Stimulated activated naive CD8-positive, alpha-beta T cell treated with anti-CD3 and anti-CD28 coated beads, Interleukin-15, amount 100 ng/mL, for 72 hours (primary cell): ENCODE measurements around the gene GJD4.

ENCODE experiments used
- ATAC-seq: fragments of 150-1000 bp; cut with Tn5 transposase; 2 replicates; pipeline ENCODE4 v1.10.0; 2021; ENCODE audit warnings: mild to moderate bottlenecking, moderate library complexity
- DNase-seq, 2 donors: peaks; one replicate each; pipeline ENCODE4 v3.0.0; 2021 to 2022
- H3K27ac Mint-ChIP-seq, 2 donors: one replicate each; pipeline ENCODE4 v1.8.0; 2022; ENCODE audit warnings: mild to moderate bottlenecking in 2 of 2, mixed read lengths in 2 of 2, moderate library complexity in 2 of 2
- H3K27me3 Mint-ChIP-seq: one replicate; pipeline ENCODE4 v1.8.0; 2022; ENCODE audit warnings: mixed read lengths
- H3K4me1 Mint-ChIP-seq: one replicate; pipeline ENCODE4 v1.8.0; 2022; ENCODE audit warnings: mild to moderate bottlenecking, mixed read lengths
- H3K4me3 Mint-ChIP-seq, 2 donors: one replicate each; pipeline ENCODE4 v1.8.0; 2022; ENCODE audit warnings: mild to moderate bottlenecking in 2 of 2, mixed read lengths in 2 of 2, moderate library complexity in 1 of 2
- H3K9me3 Mint-ChIP-seq, 2 donors: one replicate each; pipeline ENCODE4 v1.8.0; 2022; ENCODE audit warnings: mixed read lengths in 2 of 2

Gene GJD4

GRCh38 chr10:35605191-35605590, at the start of gene GJD4:
Gene GJD4 (plus strand): TSS chr10:35605341. CDS start chr10:35605568, 227 bp downstream.
- Mint-ChIP-seq H3K9me3 (peaks cover 0 to 8% of the 10 kb centered on the region in 2 donors), H3K27ac (no peak within 1 kb of the TSS), H3K27me3 (peaks cover 63% of the 10 kb centered on the region), H3K4me1 (peaks cover 9% of the 10 kb centered on the region), H3K4me3 (no peak within 1 kb of the TSS)
- no peak for ATAC-seq
- no peak for DNase-seq

GRCh38 chr10:35555962-35556930, 48.9 kb upstream of the GJD4 start:
- Mint-ChIP-seq H3K9me3 (no peaks in the 10 kb centered on the region), H3K4me3 (no peak overlapping the region), H3K27ac (peak overlapping the region in 1 of 2 donors; percentile 71), H3K27me3 (no peaks in the 10 kb centered on the region), H3K4me1 (no peaks in the 10 kb centered on the region)
- DNase-seq: no peak
- ATAC-seq: no peak

- Mint-ChIP-seq H3K4me3 (no peak overlapping the region), H3K9me3 (no peaks in the 10 kb centered on the region), H3K27me3 (no peaks in the 10 kb centered on the region), H3K27ac (peak overlapping the region in 1 of 2 donors; percentile 16), H3K4me1 (no peaks in the 10 kb centered on the region)
- DNase-seq (no peak), ATAC-seq (no peak)
Observed at GRCh38 chr10:35558276-35558675, 46.9 kb upstream of the GJD4 start.

GRCh38 chr10:35559416-35559815, 45.7 kb upstream of the GJD4 start:
- DNase-seq (no peak), ATAC-seq (no peak)
- Mint-ChIP-seq H3K27ac (peak overlapping the region in 1 of 2 donors; percentile 73), H3K27me3 (no peaks in the 10 kb centered on the region), H3K9me3 (no peaks in the 10 kb centered on the region), H3K4me1 (peaks cover 5% of the 10 kb centered on the region), H3K4me3 (no peak overlapping the region)

GRCh38 chr10:35561715-35562114, 43.4 kb upstream of the GJD4 start:
- Mint-ChIP-seq H3K9me3 (no peaks in the 10 kb centered on the region), H3K4me3 (no peak overlapping the region), H3K27ac (no peak overlapping the region), H3K4me1 (peaks cover 10% of the 10 kb centered on the region), H3K27me3 (no peaks in the 10 kb centered on the region)
- no peak for DNase-seq
- ATAC-seq: no peak

- peaks cover 10% of the 10 kb centered on the region for H3K4me1 Mint-ChIP-seq
- ATAC-seq: no peak
- H3K9me3 Mint-ChIP-seq: no peaks in the 10 kb centered on the region
- H3K4me3 Mint-ChIP-seq: no peak overlapping the region
- no peak for DNase-seq
- no peak overlapping the region for H3K27ac Mint-ChIP-seq
- no peaks in the 10 kb centered on the region for H3K27me3 Mint-ChIP-seq
Observed at GRCh38 chr10:35562427-35562826, 42.7 kb upstream of the GJD4 start.

GRCh38 chr10:35563261-35563891, 41.8 kb upstream of the GJD4 start:
- Mint-ChIP-seq H3K27ac (no peak overlapping the region), H3K4me3 (no peak overlapping the region), H3K27me3 (no peaks in the 10 kb centered on the region), H3K4me1 (peaks cover 10% of the 10 kb centered on the region), H3K9me3 (no peaks in the 10 kb centered on the region)
- ATAC-seq (no peak), DNase-seq (peak; percentile 19 to 34)

GRCh38 chr10:35564341-35564968, 40.7 kb upstream of the GJD4 start:
- peak; percentile 36 for ATAC-seq

GRCh38 chr10:35565602-35566081, 39.5 kb upstream of the GJD4 start:
- no peak overlapping the region for H3K27ac Mint-ChIP-seq
- H3K27me3 Mint-ChIP-seq: no peaks in the 10 kb centered on the region
- no peak for DNase-seq
- no peaks in the 10 kb centered on the region for H3K9me3 Mint-ChIP-seq
- peaks cover 10% of the 10 kb centered on the region for H3K4me1 Mint-ChIP-seq
- no peak overlapping the region for H3K4me3 Mint-ChIP-seq
- no peak for ATAC-seq

More at GRCh38 chr10:35564341-35564968, 40.7 kb upstream of the GJD4 start:
- Mint-ChIP-seq H3K4me1 (peaks cover 10% of the 10 kb centered on the region), H3K27me3 (no peaks in the 10 kb centered on the region), H3K9me3 (no peaks in the 10 kb centered on the region), H3K27ac (peak overlapping the region; percentile 46 to 93), H3K4me3 (no peak overlapping the region)
- no peak for DNase-seq

GRCh38 chr10:35567951-35568350, 37.2 kb upstream of the GJD4 start:
- Mint-ChIP-seq H3K4me3 (no peak overlapping the region), H3K27me3 (no peaks in the 10 kb centered on the region), H3K4me1 (peaks cover 10% of the 10 kb centered on the region), H3K27ac (no peak overlapping the region), H3K9me3 (no peaks in the 10 kb centered on the region)
- ATAC-seq (no peak), DNase-seq (no peak)

- Mint-ChIP-seq H3K4me3 (no peak overlapping the region), H3K27me3 (no peaks in the 10 kb centered on the region), H3K27ac (peak overlapping the region in 1 of 2 donors; percentile 80), H3K9me3 (no peaks in the 10 kb centered on the region), H3K4me1 (peaks cover 10% of the 10 kb centered on the region)
- DNase-seq (no peak), ATAC-seq (peak; percentile 20)
Observed at GRCh38 chr10:35568483-35569015, 36.6 kb upstream of the GJD4 start.

GRCh38 chr10:35569111-35569707, 35.9 kb upstream of the GJD4 start:
- ATAC-seq (no peak), DNase-seq (no peak)
- H3K27ac Mint-ChIP-seq: peak overlapping the region in 1 of 2 donors; percentile 17
- no peak overlapping the region for H3K4me3 Mint-ChIP-seq
- H3K9me3 Mint-ChIP-seq: no peaks in the 10 kb centered on the region
- no peaks in the 10 kb centered on the region for H3K27me3 Mint-ChIP-seq
- peaks cover 7% of the 10 kb centered on the region for H3K4me1 Mint-ChIP-seq

GRCh38 chr10:35569836-35570235, 35.3 kb upstream of the GJD4 start:
- peaks cover 1% of the 10 kb centered on the region for H3K4me1 Mint-ChIP-seq
- ATAC-seq (no peak), DNase-seq (no peak)
- H3K4me3 Mint-ChIP-seq: no peak overlapping the region
- H3K27me3 Mint-ChIP-seq: no peaks in the 10 kb centered on the region
- no peaks in the 10 kb centered on the region for H3K9me3 Mint-ChIP-seq
- H3K27ac Mint-ChIP-seq: peak overlapping the region; percentile 13 to 30

- peaks cover 3 to 4% of the 10 kb centered on the region in 2 donors for H3K9me3 Mint-ChIP-seq
- DNase-seq (no peak), ATAC-seq (no peak)
- no peak overlapping the region for H3K4me3 Mint-ChIP-seq
- H3K27me3 Mint-ChIP-seq: no peaks in the 10 kb centered on the region
- H3K27ac Mint-ChIP-seq: no peak overlapping the region
- no peaks in the 10 kb centered on the region for H3K4me1 Mint-ChIP-seq
Observed at GRCh38 chr10:35570397-35570796, 34.7 kb upstream of the GJD4 start.

- Mint-ChIP-seq H3K9me3 (peaks cover 5 to 9% of the 10 kb centered on the region in 2 donors), H3K4me1 (no peaks in the 10 kb centered on the region), H3K27ac (no peak overlapping the region), H3K4me3 (no peak overlapping the region), H3K27me3 (no peaks in the 10 kb centered on the region)
- DNase-seq: no peak
- no peak for ATAC-seq
Observed at GRCh38 chr10:35572583-35572982, 32.6 kb upstream of the GJD4 start.
